ENCODE measurements around the gene SPAG4.

DNA sequence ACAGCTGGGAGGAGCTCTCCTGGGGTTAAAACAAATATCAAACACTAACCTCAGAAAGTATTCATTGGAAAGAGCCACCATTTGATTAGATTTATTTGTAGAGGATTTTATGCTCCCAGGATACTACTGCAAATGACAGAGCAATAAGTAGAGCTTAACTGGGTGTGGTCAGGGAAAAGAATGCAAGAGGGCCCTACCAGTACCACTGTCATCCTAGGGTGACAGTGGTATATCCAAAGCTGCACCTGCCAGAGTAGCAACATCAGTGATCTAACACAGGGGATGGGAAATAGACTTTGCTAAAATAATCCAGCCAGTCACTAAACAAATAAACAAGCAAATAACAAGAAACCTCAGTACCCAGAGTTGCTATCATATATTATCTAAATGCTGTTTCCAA is 44.1 kb upstream of the SPAG4 start:
- no peak for TF ChIP-seq MAX (IDR thresholded peaks at IDR 0.05)
- no peak for TF ChIP-seq USF1 (IDR thresholded peaks at IDR 0.05)
- TF ChIP-seq, protein P1, sequence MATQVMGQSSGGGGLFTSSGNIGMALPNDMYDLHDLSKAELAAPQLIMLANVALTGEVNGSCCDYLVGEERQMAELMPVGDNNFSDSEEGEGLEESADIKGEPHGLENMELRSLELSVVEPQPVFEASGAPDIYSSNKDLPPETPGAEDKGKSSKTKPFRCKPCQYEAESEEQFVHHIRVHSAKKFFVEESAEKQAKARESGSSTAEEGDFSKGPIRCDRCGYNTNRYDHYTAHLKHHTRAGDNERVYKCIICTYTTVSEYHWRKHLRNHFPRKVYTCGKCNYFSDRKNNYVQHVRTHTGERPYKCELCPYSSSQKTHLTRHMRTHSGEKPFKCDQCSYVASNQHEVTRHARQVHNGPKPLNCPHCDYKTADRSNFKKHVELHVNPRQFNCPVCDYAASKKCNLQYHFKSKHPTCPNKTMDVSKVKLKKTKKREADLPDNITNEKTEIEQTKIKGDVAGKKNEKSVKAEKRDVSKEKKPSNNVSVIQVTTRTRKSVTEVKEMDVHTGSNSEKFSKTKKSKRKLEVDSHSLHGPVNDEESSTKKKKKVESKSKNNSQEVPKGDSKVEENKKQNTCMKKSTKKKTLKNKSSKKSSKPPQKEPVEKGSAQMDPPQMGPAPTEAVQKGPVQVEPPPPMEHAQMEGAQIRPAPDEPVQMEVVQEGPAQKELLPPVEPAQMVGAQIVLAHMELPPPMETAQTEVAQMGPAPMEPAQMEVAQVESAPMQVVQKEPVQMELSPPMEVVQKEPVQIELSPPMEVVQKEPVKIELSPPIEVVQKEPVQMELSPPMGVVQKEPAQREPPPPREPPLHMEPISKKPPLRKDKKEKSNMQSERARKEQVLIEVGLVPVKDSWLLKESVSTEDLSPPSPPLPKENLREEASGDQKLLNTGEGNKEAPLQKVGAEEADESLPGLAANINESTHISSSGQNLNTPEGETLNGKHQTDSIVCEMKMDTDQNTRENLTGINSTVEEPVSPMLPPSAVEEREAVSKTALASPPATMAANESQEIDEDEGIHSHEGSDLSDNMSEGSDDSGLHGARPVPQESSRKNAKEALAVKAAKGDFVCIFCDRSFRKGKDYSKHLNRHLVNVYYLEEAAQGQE (IDR thresholded peaks at IDR 0.05; ENCODE audit: low read depth): no peak
- no peak for TF ChIP-seq CEBPB (IDR thresholded peaks at IDR 0.05)
- no peak for TF ChIP-seq TAF1 (IDR thresholded peaks at IDR 0.05; ENCODE audit: low read depth)
- no peak for TF ChIP-seq CREB1 (IDR thresholded peaks at IDR 0.05; ENCODE audit: low read depth)
- TF ChIP-seq FOXM1 (IDR thresholded peaks at IDR 0.05; ENCODE audit: borderline replicate concordance, low read depth): no peak
- no peak for TF ChIP-seq RAD21 (IDR thresholded peaks at IDR 0.05; ENCODE audit: low read depth)
- no peak for TF ChIP-seq ZBTB7A (IDR thresholded peaks at IDR 0.05; ENCODE audit: low read depth)
- no peak for TF ChIP-seq EP300 (IDR thresholded peaks at IDR 0.05; ENCODE audit: borderline replicate concordance)

All from Ishikawa (cell line).